HG02588 (cell line): Measurements from ENCODE around the gene EPHA6.
"Not testable (repeated sequence)": the region's sequence is repeated elsewhere in the genome, so short reads cannot be mapped to it uniquely, and the experiment has no call there.

ENCODE experiments used
- ATAC-seq: cut with Tn5 transposase; IDR thresholded peaks from one replicate; pipeline ENCODE4 v1.9.1; 2021; ENCODE audit warnings: mild to moderate bottlenecking, moderate library complexity; ENCODE audit not compliant: unreplicated experiment

EPHA6 gene

DNA sequence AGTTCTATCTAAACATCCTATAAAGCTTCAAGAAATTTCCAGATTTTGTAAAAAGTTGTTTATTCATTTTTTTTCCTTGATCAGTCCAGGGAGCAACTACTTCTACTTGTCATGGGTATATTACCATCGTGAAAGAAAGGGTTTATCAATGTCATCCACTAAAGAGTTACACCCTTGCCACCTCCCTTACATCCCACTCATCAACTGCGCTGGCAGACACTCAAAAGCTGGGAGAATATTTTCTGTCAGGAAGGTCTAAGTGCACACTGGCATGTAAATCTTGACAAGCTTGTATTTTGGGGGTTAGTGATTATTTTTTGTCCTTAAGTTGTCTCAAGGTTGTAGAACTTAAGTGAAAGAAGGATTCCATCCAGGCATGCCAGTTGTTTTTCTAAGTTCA, 761.8 kb downstream of the EPHA6 start:
- no peak for ATAC-seq

DNA sequence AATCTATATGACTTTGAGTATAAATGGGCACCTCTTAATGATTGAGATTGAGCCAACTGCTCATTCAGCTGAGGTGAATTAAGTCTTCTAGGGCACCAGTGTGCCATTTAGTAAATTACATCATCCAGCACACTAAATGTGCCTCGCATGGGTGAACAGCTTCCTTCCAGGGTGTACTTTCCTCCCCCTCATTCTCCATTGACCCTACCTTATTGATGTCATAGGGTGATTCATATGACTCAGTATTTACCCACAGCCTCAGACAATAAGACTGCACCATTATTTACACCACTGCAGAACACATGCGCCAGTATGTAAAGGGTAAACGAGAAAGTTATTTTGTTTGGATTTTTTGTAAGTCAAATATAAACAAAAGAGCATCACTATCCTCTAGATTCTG, 765.0 kb downstream of the EPHA6 start:
- no peak for ATAC-seq

DNA sequence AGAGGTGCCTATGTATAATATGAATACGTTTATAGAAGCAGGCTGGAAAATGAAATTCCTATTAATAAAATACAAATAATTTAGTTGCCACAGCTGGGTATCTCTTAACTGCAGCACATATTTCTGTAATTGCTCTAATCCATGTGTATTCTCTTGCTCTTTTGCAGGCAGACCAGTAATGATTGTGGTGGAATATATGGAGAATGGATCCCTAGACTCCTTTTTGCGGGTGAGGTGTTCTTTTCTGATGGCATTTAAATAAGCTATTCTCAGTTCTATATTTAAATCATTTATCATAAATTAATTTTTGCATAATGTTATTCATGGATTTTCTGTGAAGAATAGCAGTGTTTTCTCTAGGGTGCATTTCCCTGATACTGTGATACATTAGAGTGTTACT, 796.2 kb downstream of the EPHA6 start:
- ATAC-seq: no peak

DNA sequence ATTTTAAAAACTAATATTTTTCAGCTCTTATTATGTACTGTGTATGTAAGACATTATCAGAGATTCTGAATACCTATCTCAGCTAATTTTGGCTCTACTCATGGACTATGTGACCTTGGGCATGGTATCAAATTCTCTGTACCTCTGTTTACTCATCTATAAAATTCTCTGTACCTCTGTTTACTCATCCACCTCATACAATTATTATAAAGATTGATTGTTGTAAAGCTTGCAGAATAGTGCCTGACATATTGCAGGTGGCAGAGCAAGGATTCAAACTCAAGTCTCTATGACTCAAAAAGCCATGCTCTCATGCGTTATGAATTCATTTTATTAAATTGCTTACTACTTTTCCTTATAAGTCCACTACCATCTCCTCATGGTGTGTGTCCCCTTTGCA, 798.2 kb downstream of the EPHA6 start:
- ATAC-seq: no peak

DNA sequence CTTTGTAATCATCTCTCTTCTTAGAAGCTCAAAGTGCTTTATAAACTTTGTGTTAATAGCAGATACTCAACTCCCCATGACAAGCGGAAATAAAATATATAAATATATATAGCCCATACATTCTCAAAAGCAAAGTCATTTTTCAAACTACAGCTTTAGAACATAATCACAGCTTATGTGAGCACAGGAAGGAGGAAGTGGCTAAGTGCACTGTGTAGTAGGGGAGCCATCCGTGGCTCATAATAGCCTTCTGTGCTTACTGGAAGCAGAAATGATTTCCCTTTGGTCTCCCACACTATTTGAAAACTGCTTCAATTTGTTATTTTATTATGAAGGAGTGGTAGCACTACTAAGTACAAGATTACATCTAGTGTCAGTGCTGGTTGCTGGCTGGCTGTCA, 798.7 kb downstream of the EPHA6 start:
- ATAC-seq: no peak

DNA sequence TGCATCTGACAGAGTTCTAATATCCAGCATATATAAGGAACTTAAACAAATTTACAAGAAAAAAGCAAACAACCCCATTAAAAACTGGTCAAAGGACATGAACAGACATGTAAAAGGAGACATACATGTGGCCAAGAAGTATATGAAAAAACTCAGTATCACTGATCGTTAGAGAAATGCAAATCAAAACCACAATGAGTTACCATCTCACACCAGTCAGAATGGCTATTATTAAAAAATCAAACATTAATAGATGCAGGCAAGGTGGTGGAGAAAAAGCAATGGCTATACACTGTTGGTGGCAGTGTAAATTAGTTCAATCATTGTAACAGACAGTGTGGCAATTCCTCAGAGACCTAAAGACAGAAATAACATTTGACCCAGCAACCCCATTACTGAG, 806.1 kb downstream of the EPHA6 start:
- not testable (repeated sequence) for ATAC-seq

DNA sequence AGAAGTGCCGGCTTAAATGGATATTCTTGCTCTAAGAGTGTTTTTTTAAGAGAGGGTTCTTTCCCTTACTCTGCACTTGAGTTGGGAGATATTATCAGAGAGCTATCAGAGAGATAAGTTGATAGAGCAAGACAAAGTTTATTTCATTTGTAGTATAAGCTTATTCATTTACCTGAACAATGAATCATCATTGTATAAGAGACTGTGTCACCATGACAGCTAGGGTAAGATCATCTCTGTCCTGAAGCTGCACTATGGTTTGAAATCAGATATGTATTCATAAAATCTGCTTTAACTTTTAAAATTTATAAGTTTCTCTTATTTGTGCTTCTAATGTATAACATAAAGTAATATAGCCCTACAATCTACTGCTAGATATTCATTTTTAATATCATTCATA, 822.1 kb downstream of the EPHA6 start:
- no peak for ATAC-seq

DNA sequence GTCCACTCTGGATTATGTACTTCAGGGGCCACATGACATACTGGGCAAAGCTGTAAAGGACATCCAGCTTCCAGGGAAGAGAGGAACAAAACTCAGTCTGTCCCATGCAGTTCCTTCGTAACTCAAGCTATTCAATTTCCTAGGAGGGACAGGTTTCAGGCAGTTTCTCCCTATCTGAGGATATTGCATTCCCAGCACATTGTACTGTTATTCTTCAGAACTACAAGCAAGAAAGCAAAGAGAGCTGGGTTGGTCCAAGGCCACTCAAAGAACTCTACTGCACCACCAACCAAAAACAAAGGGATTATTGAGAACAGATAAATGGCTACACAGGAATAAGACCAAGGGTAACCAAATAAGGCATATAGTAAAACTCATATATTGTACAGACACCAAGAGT, 832.5 kb downstream of the EPHA6 start:
- ATAC-seq: no peak

DNA sequence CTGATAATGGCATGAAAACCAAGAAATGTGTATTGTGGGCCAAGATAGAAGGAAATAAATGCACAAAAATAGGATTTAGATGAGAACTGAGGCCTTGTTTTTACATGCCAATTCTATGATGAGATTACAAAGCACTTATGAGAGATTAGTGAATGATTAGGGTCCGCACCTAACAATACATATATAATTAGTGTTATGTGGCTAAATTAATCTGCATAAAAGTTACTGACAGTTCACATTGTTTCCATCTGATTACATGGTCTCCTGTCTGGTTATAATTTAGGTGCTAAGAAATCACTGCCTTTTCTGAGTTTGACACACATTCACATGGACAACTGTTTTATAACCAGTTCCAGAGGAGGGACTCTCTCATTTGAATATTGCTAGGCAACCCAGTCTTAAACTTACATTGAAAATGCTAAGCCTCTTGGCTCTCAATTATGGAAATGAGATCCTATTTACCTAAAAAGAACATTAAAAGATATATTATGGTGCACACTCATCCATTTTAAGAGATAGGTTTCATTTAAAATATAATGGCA, 833.1 kb downstream of the EPHA6 start:
- ATAC-seq: no peak

DNA sequence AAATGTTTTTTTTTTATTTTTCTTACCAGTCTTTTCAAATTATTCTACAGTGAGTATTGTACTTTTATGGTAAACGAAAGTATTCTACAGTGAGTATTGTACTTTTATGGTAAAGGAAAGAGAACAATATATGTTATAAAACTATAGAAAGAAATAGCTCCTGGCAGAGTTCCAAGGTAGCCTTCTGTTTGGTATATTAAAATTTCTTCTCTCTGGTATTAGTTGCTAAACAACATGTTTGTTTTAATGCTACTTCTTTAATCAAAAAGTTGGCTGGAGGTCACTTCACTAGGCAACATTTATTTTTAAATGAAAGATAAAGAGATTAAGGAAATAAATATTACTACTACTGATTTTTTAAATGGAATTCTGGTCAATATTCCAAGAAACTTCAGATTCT, 841.6 kb downstream of the EPHA6 start:
- no peak for ATAC-seq

DNA sequence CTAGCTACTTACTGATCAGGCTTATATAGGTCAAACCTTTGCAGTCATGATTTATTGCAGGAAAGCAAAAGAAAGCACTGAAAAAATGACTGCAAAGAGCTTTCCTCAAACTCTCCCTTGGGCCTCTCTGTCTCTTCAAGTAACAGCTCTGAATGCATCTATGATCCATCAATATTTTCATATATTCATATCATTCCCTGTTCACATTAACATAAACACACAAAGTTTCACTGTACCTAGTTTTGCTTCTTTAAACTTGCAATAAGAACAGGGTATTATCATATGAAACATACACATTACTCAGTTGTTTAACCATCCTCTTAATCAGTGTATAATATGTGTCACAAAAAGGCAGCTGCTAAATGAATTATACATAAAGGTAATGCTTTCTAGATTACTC, 842.2 kb downstream of the EPHA6 start:
- no peak for ATAC-seq

DNA sequence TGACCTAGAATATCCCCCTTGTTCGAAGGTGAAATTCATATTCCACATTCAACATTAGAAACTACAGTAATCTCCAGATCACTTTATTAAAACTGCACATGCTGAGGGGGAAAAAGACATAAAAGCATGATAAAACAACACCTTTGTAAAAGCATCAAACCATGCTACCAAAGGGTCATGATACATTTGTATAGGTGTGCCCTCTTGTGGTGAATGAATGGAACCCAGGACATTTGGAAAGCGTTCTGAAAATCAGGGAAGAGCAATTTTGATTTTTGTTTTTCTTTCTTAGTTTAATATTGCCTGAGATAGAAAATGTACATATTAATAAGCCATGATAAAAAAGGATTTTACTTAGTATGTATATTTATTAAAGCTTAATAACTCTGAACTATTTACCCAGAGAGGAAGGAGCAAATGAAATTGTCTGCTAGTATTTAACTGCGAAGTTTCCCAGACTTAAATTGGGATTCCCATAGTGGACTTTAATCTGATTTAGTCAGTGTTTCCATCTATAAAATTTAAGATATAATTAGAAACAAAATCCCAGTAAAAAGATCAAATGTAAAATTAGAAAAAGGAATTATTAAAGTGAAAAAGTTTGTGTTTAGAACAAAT, 844.4 kb downstream of the EPHA6 start:
- no peak for ATAC-seq

DNA sequence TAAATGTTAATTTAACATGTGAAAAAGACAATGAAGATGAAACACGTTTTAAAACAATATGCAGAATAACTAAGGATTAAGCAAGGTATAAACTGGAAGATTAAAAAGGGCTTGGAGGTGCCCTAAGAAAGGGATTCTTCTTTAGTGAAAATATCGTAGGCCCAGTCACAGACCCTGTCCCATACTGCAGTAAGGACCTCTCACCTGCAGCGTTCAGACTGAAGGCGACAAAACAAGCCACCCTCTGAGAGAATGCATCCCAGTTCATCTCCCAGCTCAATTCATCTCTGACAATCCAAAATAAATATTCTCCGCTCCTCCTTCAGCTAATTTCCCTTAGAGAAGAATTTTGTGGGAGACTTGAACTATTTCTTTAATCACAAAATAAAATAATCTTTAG, 847.9 kb downstream of the EPHA6 start:
- ATAC-seq: no peak

DNA sequence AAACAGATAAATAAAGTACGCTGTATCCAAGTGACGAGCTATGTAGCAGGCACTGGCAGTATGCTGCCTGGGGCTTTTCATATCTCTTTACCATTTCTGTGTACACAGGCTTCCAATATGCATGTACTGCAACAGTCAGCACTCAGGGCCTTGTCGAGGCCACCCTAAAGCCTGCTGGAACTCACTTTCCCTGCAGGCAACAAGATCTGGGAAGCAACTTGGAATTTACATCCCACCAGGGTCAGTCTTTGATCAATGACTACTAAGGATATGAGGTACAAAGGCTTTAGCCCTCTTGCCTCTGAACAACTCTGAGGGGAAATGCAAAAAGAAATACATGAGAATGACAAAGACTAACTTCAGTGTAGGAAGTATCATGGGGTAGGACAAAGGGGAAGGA, 848.4 kb downstream of the EPHA6 start:
- ATAC-seq: no peak

DNA sequence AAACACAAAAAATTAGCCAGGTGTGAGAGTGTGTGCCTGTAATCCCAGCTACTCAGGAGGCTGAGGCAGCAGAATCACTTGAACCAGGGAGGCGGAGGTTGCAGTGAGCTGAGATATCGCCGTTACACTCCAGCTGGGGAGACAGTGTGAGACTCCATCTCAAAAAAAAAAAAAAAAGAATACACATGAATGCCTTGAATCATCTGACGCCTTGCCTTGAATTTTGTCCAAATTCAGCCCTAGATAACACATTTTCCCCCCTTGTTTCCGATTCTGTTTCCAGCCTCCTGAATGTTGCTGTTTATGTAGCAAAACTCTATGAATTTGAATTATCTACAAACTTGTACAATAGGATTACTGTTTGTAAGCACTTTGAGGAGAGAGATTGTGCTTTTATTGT, 851.5 kb downstream of the EPHA6 start:
- ATAC-seq: no peak

DNA sequence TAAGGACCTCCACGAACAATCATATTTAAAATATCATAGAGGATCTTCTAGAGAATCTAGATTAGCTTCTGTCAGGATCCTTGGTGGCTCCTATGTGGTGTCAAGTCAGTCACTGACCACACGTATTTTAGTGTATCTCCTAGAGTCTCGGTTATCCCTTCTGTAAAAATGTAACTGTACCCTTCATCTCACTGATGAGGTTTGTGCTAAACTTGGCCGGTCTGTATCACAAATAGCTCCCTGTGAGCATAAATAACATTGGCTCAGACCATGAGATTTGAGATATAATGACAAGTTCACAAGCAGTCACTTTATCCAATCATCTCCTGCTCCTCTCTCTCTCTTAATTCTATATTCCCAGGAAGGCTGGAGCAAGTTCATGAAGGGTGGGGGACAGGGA, 856.6 kb downstream of the EPHA6 start:
- ATAC-seq: no peak

DNA sequence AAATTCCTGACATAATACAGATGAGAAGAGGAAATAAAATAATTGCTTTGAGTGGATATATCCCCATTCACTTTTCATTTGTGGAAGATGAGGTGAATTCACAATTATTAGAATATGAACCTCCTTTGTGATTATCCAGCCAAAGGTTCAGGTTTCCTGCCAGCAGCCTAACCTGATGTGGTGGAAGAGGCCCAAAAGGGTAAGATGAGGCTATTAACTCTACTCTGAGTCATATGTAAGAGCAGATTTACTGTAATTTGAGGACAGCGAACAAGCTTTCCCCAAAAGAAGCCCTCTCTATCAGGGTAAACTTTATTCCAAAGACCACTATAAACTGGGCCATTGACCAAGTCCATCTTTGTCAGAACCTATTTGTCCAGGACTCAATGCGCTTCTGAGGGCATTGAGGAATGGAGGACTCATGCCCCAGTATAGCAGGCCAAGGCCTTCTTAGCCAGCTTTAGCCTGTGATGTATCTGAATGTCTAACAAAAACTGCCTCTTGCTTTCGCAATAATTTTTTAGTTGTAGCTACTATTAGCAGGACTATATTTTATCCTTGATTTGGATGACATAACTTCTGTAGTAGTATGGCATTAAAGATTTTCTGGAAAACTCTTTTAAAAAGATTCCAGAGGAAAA, 859.1 kb downstream of the EPHA6 start:
- no peak for ATAC-seq

DNA sequence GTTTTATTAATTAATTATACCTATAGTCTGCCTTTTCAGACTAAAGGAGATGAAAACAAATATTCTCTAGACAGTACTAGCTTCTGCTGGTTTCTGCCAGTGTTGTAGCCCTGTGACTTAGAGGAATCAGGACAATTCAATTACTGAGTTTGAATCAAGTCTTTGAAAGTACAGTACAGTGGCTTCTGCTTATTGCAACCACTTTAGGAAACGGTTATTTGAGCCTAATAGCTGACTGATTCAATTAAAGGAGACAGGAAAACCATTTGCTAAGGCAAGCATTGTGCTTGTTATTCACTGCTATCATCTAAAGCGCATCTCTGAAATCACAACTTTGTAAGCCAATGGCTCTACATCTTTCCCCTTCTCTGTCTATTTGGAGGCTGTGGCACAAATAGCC, 860.1 kb downstream of the EPHA6 start:
- ATAC-seq: no peak

DNA sequence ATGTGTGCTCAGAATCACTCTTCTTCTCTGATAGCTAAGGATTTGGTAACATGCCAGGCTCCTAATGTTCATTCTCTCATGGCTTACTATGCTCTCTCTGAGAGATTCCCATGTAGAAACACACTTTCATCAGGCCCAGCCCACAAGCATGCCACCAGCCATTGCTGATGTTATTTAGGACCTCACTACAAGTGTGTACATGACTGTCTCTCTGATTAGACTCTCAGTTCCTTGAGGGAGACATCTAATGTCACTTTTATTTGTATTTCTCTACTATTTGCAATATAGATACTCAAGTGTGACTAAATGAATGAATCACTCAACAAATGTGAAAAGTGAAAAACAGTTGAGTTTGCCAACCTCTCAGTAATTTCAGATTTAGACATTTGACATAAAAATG, 865.8 kb downstream of the EPHA6 start:
- ATAC-seq: no peak

DNA sequence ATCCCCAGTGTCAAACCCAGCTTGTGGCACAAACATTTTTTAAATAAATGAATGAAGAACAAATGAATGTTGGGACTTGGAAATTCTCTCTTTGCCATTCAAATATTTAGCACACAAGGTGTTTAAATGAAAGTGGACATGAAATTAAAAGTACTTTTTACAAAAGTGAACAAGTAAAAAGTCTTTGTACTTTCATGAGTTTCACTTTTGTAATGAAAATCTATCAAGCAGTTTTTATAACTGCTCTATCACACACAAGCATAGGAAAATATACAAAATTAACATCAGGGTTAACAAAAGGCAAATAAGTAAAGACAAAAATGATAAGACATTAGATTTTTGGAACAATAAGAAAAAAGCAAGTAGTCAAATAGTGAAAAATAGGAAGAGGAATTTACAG, 866.3 kb downstream of the EPHA6 start:
- no peak for ATAC-seq

DNA sequence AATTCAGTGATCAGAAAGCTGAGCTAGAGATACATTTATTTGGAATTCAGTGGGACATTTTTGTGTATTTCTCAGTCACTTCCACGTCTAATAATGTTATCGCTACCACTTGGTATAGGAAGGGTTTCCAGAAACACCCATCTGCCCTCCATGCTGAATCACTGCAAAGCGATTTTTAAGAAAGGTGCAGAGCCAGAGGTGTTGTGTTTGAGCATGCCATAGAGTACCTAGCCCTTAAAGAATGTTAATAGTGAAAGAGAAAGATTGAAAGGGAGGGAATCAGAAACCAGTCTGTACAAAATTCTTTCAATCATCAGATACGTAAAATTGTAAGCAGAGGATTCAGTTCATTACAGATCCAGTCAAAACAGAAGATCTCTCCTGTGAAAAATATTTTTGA, 870.1 kb downstream of the EPHA6 start:
- ATAC-seq: no peak

DNA sequence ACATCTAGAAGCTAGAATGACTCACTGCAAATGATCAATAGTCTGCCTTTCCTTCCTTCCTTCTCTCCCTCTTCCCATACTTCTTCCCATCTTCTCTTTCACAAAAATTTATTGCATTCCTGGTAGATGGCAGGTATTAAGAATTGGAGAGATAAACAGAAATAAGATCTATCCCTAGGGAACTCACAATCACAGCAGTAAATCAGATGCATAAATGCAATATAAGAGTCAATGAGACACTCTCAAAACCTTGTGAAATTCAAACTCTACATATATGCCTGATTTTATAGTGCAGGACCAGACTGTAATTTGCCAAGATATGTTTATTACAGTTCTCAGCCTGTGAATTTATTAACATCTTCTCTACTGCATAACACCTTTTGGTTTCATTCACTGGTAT, 871.9 kb downstream of the EPHA6 start:
- ATAC-seq: no peak

DNA sequence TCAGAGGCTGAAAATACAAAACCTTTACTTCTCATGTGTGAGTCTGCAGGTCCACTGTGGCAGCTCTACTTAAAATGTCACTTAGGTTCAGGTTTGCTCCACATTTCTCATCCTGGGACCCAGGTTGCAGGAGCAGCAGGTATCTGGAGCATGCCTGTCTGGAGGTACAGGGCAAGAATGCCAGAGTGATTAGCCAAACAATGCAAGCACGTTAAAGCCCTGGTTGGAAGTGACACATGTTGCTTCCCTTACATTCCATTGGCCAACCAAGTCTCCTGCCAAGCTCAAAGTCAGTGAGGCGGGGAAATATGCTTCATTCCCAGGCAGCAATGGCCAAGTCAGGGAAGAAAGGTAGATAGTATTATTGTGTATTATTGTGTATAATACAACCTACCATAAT, 873.3 kb downstream of the EPHA6 start:
- no peak for ATAC-seq
